Measurements from ENCODE around the gene SCGB1D2. TPM values are rescaled to one million over a fixed set of nuclear protein-coding genes. Genes with fewer than 3 reads are reported as not detected.
"Not testable (repeated sequence)": the region's sequence is repeated elsewhere in the genome, so short reads cannot be mapped to it uniquely, and the experiment has no call there.

Gene SCGB1D2
- total and polyA plus RNA-seq, 4 donors, result not detected

GRCh38 chr11:62201376-62201775 is 40.7 kb upstream of the SCGB1D2 start:
- WGBS, 2 donors, result 77 to 79% methylated on average over 2 of the region's 2 CpGs
- no peak for DNase-seq

GRCh38 chr11:62202910-62203309 is 39.1 kb upstream of the SCGB1D2 start:
- TF ChIP-seq, protein P1, sequence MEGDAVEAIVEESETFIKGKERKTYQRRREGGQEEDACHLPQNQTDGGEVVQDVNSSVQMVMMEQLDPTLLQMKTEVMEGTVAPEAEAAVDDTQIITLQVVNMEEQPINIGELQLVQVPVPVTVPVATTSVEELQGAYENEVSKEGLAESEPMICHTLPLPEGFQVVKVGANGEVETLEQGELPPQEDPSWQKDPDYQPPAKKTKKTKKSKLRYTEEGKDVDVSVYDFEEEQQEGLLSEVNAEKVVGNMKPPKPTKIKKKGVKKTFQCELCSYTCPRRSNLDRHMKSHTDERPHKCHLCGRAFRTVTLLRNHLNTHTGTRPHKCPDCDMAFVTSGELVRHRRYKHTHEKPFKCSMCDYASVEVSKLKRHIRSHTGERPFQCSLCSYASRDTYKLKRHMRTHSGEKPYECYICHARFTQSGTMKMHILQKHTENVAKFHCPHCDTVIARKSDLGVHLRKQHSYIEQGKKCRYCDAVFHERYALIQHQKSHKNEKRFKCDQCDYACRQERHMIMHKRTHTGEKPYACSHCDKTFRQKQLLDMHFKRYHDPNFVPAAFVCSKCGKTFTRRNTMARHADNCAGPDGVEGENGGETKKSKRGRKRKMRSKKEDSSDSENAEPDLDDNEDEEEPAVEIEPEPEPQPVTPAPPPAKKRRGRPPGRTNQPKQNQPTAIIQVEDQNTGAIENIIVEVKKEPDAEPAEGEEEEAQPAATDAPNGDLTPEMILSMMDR (IDR thresholded peaks at IDR 0.05; ENCODE audit: control extremely low read depth, extremely low read depth), result no peak
- Histone ChIP-seq H3K27me3 (ENCODE audit: control insufficient read depth in 3 of 3, insufficient read depth in 3 of 3, low read length in 2 of 3) (peaks cover 0 to 20% (median 0%) of the 10 kb centered on the region in 3 donors), H3K36me3 (ENCODE audit: control insufficient read depth in 4 of 4, insufficient read depth in 4 of 4, low read length in 4 of 4) (no peaks in the 10 kb centered on the region), H3K4me1 (ENCODE audit: control insufficient read depth in 5 of 5, insufficient read depth in 5 of 5, low read length in 5 of 5) (peaks cover 0 to 1% (median 0%) of the 10 kb centered on the region in 5 donors), H3K9ac (ENCODE audit: insufficient read depth in 1 of 2, low read length in 2 of 2) (no peak overlapping the region), H3K27ac (ENCODE audit: low read depth in 1 of 2, low read length in 1 of 2) (no peak overlapping the region), H3K9me3 (ENCODE audit: control insufficient read depth in 4 of 4, insufficient read depth in 3 of 4, low read length in 3 of 4) (peaks cover 0 to 2% (median 0%) of the 10 kb centered on the region in 4 donors), H3K4me3 (no peak overlapping the region)
- DNase-seq (no peak), ATAC-seq (ENCODE audit: insufficient read depth, low FRiP score) (no peak)
- 74 to 86% methylated on average over 6 of the region's 6 CpGs for WGBS, 2 donors

More at GRCh38 chr11:62201376-62201775, 40.7 kb upstream of the SCGB1D2 start:
- Histone ChIP-seq H3K9me3 (ENCODE audit: control insufficient read depth in 4 of 4, insufficient read depth in 3 of 4, low read length in 3 of 4) (peaks cover 0 to 2% (median 0%) of the 10 kb centered on the region in 4 donors), H3K4me3 (no peak overlapping the region), H3K27ac (ENCODE audit: low read depth in 1 of 2, low read length in 1 of 2) (no peak overlapping the region), H3K9ac (ENCODE audit: insufficient read depth in 1 of 2, low read length in 2 of 2) (no peak overlapping the region), H3K36me3 (ENCODE audit: control insufficient read depth in 4 of 4, insufficient read depth in 4 of 4, low read length in 4 of 4) (no peaks in the 10 kb centered on the region), H3K27me3 (ENCODE audit: control insufficient read depth in 3 of 3, insufficient read depth in 3 of 3, low read length in 2 of 3) (peaks cover 0 to 22% (median 0%) of the 10 kb centered on the region in 3 donors), H3K4me1 (ENCODE audit: control insufficient read depth in 5 of 5, insufficient read depth in 5 of 5, low read length in 5 of 5) (peaks cover 0 to 1% (median 0%) of the 10 kb centered on the region in 5 donors)
- TF ChIP-seq, protein P1 (IDR thresholded peaks at IDR 0.05; ENCODE audit: control extremely low read depth, extremely low read depth), result no peak
- ATAC-seq (ENCODE audit: insufficient read depth, low FRiP score), result no peak

DNA sequence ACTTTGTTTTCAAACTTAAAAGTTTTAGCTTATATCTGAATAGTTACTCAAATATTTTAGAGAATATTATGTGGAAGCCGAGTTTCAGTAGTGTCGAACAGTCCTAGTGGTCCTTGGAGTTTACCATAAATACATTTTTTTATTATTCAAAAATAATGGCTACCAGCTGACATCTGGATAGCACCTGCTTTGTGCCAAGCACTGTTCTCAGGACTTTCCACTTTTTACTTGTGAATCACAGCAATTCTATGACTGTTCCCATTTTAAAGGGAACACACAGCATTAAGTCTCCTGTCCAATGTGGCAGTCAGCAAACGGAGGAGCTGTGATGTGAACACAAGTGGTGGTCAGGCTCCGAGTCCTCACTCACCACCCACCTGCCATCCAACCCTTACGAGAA is 37.6 kb upstream of the SCGB1D2 start:
- ATAC-seq (ENCODE audit: insufficient read depth, low FRiP score) (no peak), DNase-seq (no peak)
- Histone ChIP-seq H3K4me3 (no peak overlapping the region), H3K27ac (ENCODE audit: low read depth in 1 of 2, low read length in 1 of 2) (no peak overlapping the region), H3K36me3 (ENCODE audit: control insufficient read depth in 4 of 4, insufficient read depth in 4 of 4, low read length in 4 of 4) (no peaks in the 10 kb centered on the region), H3K9me3 (ENCODE audit: control insufficient read depth in 4 of 4, insufficient read depth in 3 of 4, low read length in 3 of 4) (peaks cover 0 to 1% (median 0%) of the 10 kb centered on the region in 4 donors), H3K4me1 (ENCODE audit: control insufficient read depth in 5 of 5, insufficient read depth in 5 of 5, low read length in 5 of 5) (peaks cover 0 to 1% (median 0%) of the 10 kb centered on the region in 5 donors), H3K27me3 (ENCODE audit: control insufficient read depth in 3 of 3, insufficient read depth in 3 of 3, low read length in 2 of 3) (peaks cover 0 to 25% (median 0%) of the 10 kb centered on the region in 3 donors), H3K9ac (ENCODE audit: insufficient read depth in 1 of 2, low read length in 2 of 2) (no peak overlapping the region)
- TF ChIP-seq, protein P1 (IDR thresholded peaks at IDR 0.05; ENCODE audit: control extremely low read depth, extremely low read depth), result no peak
- WGBS, 2 donors, result 85 to 90% methylated on average over 5 of the region's 5 CpGs

GRCh38 chr11:62205441-62205840 is 36.6 kb upstream of the SCGB1D2 start:
- H3K9ac ChIP-seq (ENCODE audit: insufficient read depth in 1 of 2, low read length in 2 of 2), result no peak overlapping the region
- TF ChIP-seq, protein P1 (IDR thresholded peaks at IDR 0.05; ENCODE audit: control extremely low read depth, extremely low read depth), result no peak
- H3K36me3 ChIP-seq (ENCODE audit: control insufficient read depth in 4 of 4, insufficient read depth in 4 of 4, low read length in 4 of 4), result no peaks in the 10 kb centered on the region
- H3K4me1 ChIP-seq (ENCODE audit: control insufficient read depth in 5 of 5, insufficient read depth in 5 of 5, low read length in 5 of 5), result peaks cover 0 to 1% (median 0%) of the 10 kb centered on the region in 5 donors
- no peak overlapping the region for H3K27ac ChIP-seq (ENCODE audit: low read depth in 1 of 2, low read length in 1 of 2)
- DNase-seq (no peak), ATAC-seq (ENCODE audit: insufficient read depth, low FRiP score) (no peak)
- H3K4me3 ChIP-seq, result no peak overlapping the region
- WGBS, 2 donors, result 91% methylated on average over 7 of the region's 7 CpGs
- peaks cover 0 to 25% (median 0%) of the 10 kb centered on the region in 3 donors for H3K27me3 ChIP-seq (ENCODE audit: control insufficient read depth in 3 of 3, insufficient read depth in 3 of 3, low read length in 2 of 3)
- H3K9me3 ChIP-seq (ENCODE audit: control insufficient read depth in 4 of 4, insufficient read depth in 3 of 4, low read length in 3 of 4), result peaks cover 0 to 1% (median 0%) of the 10 kb centered on the region in 4 donors

- not testable (repeated sequence) for H3K4me1 ChIP-seq (ENCODE audit: control insufficient read depth in 5 of 5, insufficient read depth in 5 of 5, low read length in 5 of 5); H3K27ac ChIP-seq (ENCODE audit: low read depth in 1 of 2, low read length in 1 of 2); H3K9ac ChIP-seq (ENCODE audit: insufficient read depth in 1 of 2, low read length in 2 of 2); ATAC-seq (ENCODE audit: insufficient read depth, low FRiP score); DNase-seq; H3K4me3 ChIP-seq; H3K36me3 ChIP-seq (ENCODE audit: control insufficient read depth in 4 of 4, insufficient read depth in 4 of 4, low read length in 4 of 4); H3K9me3 ChIP-seq (ENCODE audit: control insufficient read depth in 4 of 4, insufficient read depth in 3 of 4, low read length in 3 of 4)
- peaks cover 0 to 20% (median 0%) of the 10 kb centered on the region in 3 donors for H3K27me3 ChIP-seq (ENCODE audit: control insufficient read depth in 3 of 3, insufficient read depth in 3 of 3, low read length in 2 of 3)
- WGBS, 2 donors, result 92 to 94% methylated on average over 12 of the region's 12 CpGs
Measured at GRCh38 chr11:62206276-62207066, 35.6 kb upstream of the SCGB1D2 start.

Data from lung (tissue), 12 donors.